HG03457 (cell line): ENCODE measurements around the gene SYNE3.

Source experiments
- ATAC-seq: cut with Tn5 transposase; IDR thresholded peaks from one replicate; pipeline ENCODE4 v1.9.1; 2021; ENCODE audit warnings: moderate number of reproducible peaks; ENCODE audit not compliant: unreplicated experiment

Gene SYNE3

GRCh38 chr14:95478309-95478708 is 38.1 kb downstream of the SYNE3 start:
- ATAC-seq = no peak

- ATAC-seq = no peak
These were observed 38.8 kb downstream of the SYNE3 start for GRCh38 chr14:95477411-95478269.

- no peak for ATAC-seq
These were observed 39.7 kb downstream of the SYNE3 start for GRCh38 chr14:95476747-95477146.

- ATAC-seq = no peak
These were observed 40.8 kb downstream of the SYNE3 start for GRCh38 chr14:95475540-95476240.

- no peak for ATAC-seq
These were observed 41.5 kb downstream of the SYNE3 start for GRCh38 chr14:95474941-95475340.

GRCh38 chr14:95474486-95474885 is 42.0 kb downstream of the SYNE3 start:
- no peak for ATAC-seq

- no peak for ATAC-seq
These were observed 43.6 kb downstream of the SYNE3 start for GRCh38 chr14:95472819-95473251.

- no peak for ATAC-seq
These were observed 45.0 kb downstream of the SYNE3 start for GRCh38 chr14:95471476-95471875.

- no peak for ATAC-seq
These were observed 45.4 kb downstream of the SYNE3 start for GRCh38 chr14:95471016-95471415.

GRCh38 chr14:95469134-95469481 is 47.3 kb downstream of the SYNE3 start:
- ATAC-seq = no peak

- no peak for ATAC-seq
These were observed 47.9 kb downstream of the SYNE3 start for GRCh38 chr14:95468448-95469133.

- no peak for ATAC-seq
These were observed 48.8 kb downstream of the SYNE3 start for GRCh38 chr14:95467657-95468056.

- no peak for ATAC-seq
These were observed 49.2 kb downstream of the SYNE3 start for GRCh38 chr14:95467232-95467631.
